H1 (cell line): ENCODE measurements around the gene ACVR1. TPM values are rescaled to one million over a fixed set of nuclear protein-coding genes. Genes with fewer than 3 reads are reported as not detected.

ENCODE experiments used
- CTCF ChIA-PET: fragments of 300-600 bp; sonication (Branson Sonifier 250); formaldehyde crosslinking; loops from one replicate; lab custom pipeline; 2021; ENCODE audit not compliant: partially characterized antibody; lab: Charles Lee
- POLR2A ChIA-PET: fragments of 300-600 bp; sonication (Branson Sonifier 250); formaldehyde crosslinking; loops from one replicate; lab custom pipeline; 2021; ENCODE audit warnings: inconsistent platforms; ENCODE audit not compliant: partially characterized antibody; lab: Charles Lee
- DNase-seq, 2 experiments: peaks; one replicate each; pipeline versions ENCODE4 v3.0.0 to v3.0.0-alpha.2; 2010 to 2022; ENCODE audit warnings: low spot score in 2 of 2, low read depth in 1 of 2, mixed read lengths in 1 of 2
- FAIRE-seq: peaks from 2 replicates; lab custom pipeline; 2011; peaks lifted over from hg19 to GRCh38; lab: Jason Lieb, UNC
- H2AFZ ChIP-seq: 2 replicates; pipeline ENCODE4 v1.8.1; 2012; ENCODE audit warnings: low read length, inconsistent platforms
- H2AK5ac ChIP-seq: 2 replicates; pipeline ENCODE4 v1.6.1; 2013; ENCODE audit warnings: low read depth, low read length
- H2BK120ac ChIP-seq: replicated peaks from 2 replicates; pipeline ENCODE3; 2013; ENCODE audit warnings: low read depth, low read length, inconsistent platforms
- H2BK12ac ChIP-seq: 2 replicates; pipeline ENCODE4 v1.6.1; 2013; ENCODE audit warnings: low read depth, low read length
- H2BK15ac ChIP-seq: 2 replicates; pipeline ENCODE4 v1.6.1; 2013; ENCODE audit warnings: low read length
- H2BK20ac ChIP-seq: 2 replicates; pipeline ENCODE4 v1.6.1; 2013; ENCODE audit warnings: low read length
- H2BK5ac ChIP-seq: 2 replicates; pipeline ENCODE4 v1.6.1; 2013; ENCODE audit warnings: low read depth, low read length
- H3K14ac ChIP-seq: 2 replicates; pipeline ENCODE4 v1.6.1; 2013; ENCODE audit warnings: inconsistent platforms; ENCODE audit not compliant: insufficient read length
- H3K18ac ChIP-seq: 2 replicates; pipeline ENCODE4 v1.6.1; 2013; ENCODE audit warnings: low read length; ENCODE audit errors: extremely low read depth
- H3K23ac ChIP-seq: 2 replicates; pipeline ENCODE4 v1.6.1; 2013; ENCODE audit warnings: inconsistent platforms; ENCODE audit not compliant: insufficient read length
- H3K23me2 ChIP-seq: 2 replicates; pipeline ENCODE4 v1.6.1; 2013; ENCODE audit warnings: low read depth, low read length
- H3K27ac ChIP-seq: 2 replicates; pipeline ENCODE4 v1.6.1; 2011; ENCODE audit warnings: low read depth, low read length, inconsistent platforms
- H3K27me3 ChIP-seq, 4 experiments: replicated peaks in 1 of 4; 1 replicate in 1 of 4; 2 replicates in 3 of 4; pipeline versions ENCODE4 v1.6.1 to v1.8.1; 2011 to 2013; ENCODE audit warnings: low read length in 3 of 4, mild to moderate bottlenecking in 3 of 4, inconsistent platforms in 2 of 4, mixed read lengths in 2 of 4, moderate library complexity in 1 of 4; ENCODE audit not compliant: control insufficient read depth in 3 of 4, insufficient read depth in 3 of 4; ENCODE audit errors: extremely low read depth in 1 of 4
- H3K36me3 ChIP-seq, 4 experiments: 2 replicates each; pipeline versions ENCODE4 v1.6.1 to v1.8.1; 2011 to 2013; ENCODE audit warnings: mild to moderate bottlenecking in 4 of 4, low read length in 3 of 4, moderate library complexity in 2 of 4, control low read depth in 1 of 4, inconsistent platforms in 1 of 4; ENCODE audit not compliant: insufficient read depth in 4 of 4, control insufficient read depth in 2 of 4
- H3K4ac ChIP-seq: replicated peaks from 2 replicates; pipeline ENCODE3; 2013; ENCODE audit warnings: low read length, low read depth, mixed read lengths, inconsistent platforms; ENCODE audit not compliant: insufficient read length
- H3K4me1 ChIP-seq, 4 experiments: replicated peaks in 1 of 4; 1 replicate in 1 of 4; 2 replicates in 3 of 4; pipeline versions ENCODE4 v1.6.1 to v1.8.1; 2011 to 2013; ENCODE audit warnings: low read length in 3 of 4, inconsistent platforms in 2 of 4, mixed read lengths in 1 of 4; ENCODE audit not compliant: insufficient read depth in 4 of 4, control insufficient read depth in 3 of 4
- H3K4me2 ChIP-seq, 2 experiments: 2 replicates each; pipeline versions ENCODE4 v1.6.1 to v1.8.1; 2011 to 2013; ENCODE audit warnings: low read depth in 2 of 2, low read length in 2 of 2, control low read depth in 1 of 2, inconsistent platforms in 1 of 2, mild to moderate bottlenecking in 1 of 2; ENCODE audit not compliant: insufficient read depth in 1 of 2
- H3K4me3 ChIP-seq, 4 experiments: fragments of 200-600, 300-600 bp in 1 of 4; sonication (generic), shearing (Covaris generic), sonication (Bioruptor Twin) in 1 of 4; 2 replicates each; pipeline versions ENCODE4 v1.5.1 to v1.8.1; 2011 to 2016; ENCODE audit warnings: low read length in 4 of 4, low read depth in 3 of 4, control low read depth in 2 of 4, inconsistent platforms in 2 of 4, mild to moderate bottlenecking in 2 of 4, mixed read lengths in 1 of 4, moderate library complexity in 1 of 4; ENCODE audit not compliant: insufficient read depth in 2 of 4; ENCODE audit errors: extremely low read depth in 1 of 4
- H3K56ac ChIP-seq: replicated peaks from 2 replicates; pipeline ENCODE3; 2013; ENCODE audit warnings: low read depth, mild to moderate bottlenecking, mixed read lengths, low read length, inconsistent platforms; ENCODE audit not compliant: insufficient read length
- H3K79me1 ChIP-seq: 2 replicates; pipeline ENCODE4 v1.6.1; 2013; ENCODE audit warnings: low read depth, low read length, control low read depth
- H3K79me2 ChIP-seq, 2 experiments: 2 replicates each; pipeline versions ENCODE4 v1.6.1 to v1.8.1; 2012 to 2013; ENCODE audit warnings: low read length in 2 of 2, mild to moderate bottlenecking in 2 of 2, inconsistent platforms in 1 of 2; ENCODE audit not compliant: insufficient read depth in 2 of 2, control insufficient read depth in 1 of 2
- H3K9ac ChIP-seq, 4 experiments: replicated peaks in 1 of 4; 1 replicate in 1 of 4; 2 replicates in 3 of 4; pipeline versions ENCODE4 v1.6.1 to v1.8.1; 2011 to 2013; ENCODE audit warnings: low read depth in 3 of 4, low read length in 3 of 4, control low read depth in 2 of 4, mild to moderate bottlenecking in 2 of 4, moderate library complexity in 2 of 4, inconsistent platforms in 1 of 4; ENCODE audit errors: extremely low read depth in 1 of 4
- H3K9me3 ChIP-seq, 2 experiments: 2 replicates each; pipeline versions ENCODE4 v1.6.1 to v1.8.1; 2012 to 2013; ENCODE audit warnings: mild to moderate bottlenecking in 2 of 2, moderate library complexity in 2 of 2, control low read depth in 1 of 2, inconsistent platforms in 1 of 2, low read depth in 1 of 2, low read length in 1 of 2, mixed read lengths in 1 of 2; ENCODE audit not compliant: insufficient read depth in 2 of 2
- H4K20me1 ChIP-seq, 2 experiments: replicated peaks in 1 of 2; 2 replicates each; pipeline versions ENCODE3 to v1.8.1; 2011 to 2013; ENCODE audit warnings: inconsistent platforms in 2 of 2, low read length in 2 of 2, mild to moderate bottlenecking in 1 of 2; ENCODE audit not compliant: insufficient read depth in 2 of 2, control insufficient read depth in 1 of 2
- H4K5ac ChIP-seq: 2 replicates; pipeline ENCODE4 v1.6.1; 2013; ENCODE audit warnings: low read length, low read depth, mixed read lengths, inconsistent platforms; ENCODE audit not compliant: insufficient read length
- H4K8ac ChIP-seq: 2 replicates; pipeline ENCODE4 v1.8.0; 2013; ENCODE audit warnings: mild to moderate bottlenecking, moderate library complexity, low read length, inconsistent platforms; ENCODE audit not compliant: insufficient read depth; ENCODE audit errors: extremely low read depth
- H4K91ac ChIP-seq: replicated peaks from 2 replicates; pipeline ENCODE3; 2013; ENCODE audit warnings: low read length, mixed read lengths, inconsistent platforms; ENCODE audit not compliant: insufficient read length
- FOSL1 ChIP-seq: IDR thresholded peaks from 2 replicates; pipeline ENCODE4 v1.6.1; 2011; ENCODE audit warnings: mild to moderate bottlenecking, low read depth, low read length, moderate library complexity; ENCODE audit not compliant: insufficient read depth
- POU5F1 ChIP-seq: IDR thresholded peaks from 2 replicates; pipeline ENCODE4 v1.6.1; 2011; ENCODE audit warnings: low read depth, mild to moderate bottlenecking, low read length, moderate library complexity
- WGBS, 2 experiments: shearing (Covaris generic) in 1 of 2; methylation state at CpG; one replicate each; pipeline versions ENCODE4 v1.1.6 to v1.1.7; 2013 to 2015; ENCODE audit warnings: low lambda C conversion rate in 2 of 2, mixed read lengths in 2 of 2, inconsistent platforms in 1 of 2, low coverage in 1 of 2, missing lambda C conversion rate in 1 of 2; ENCODE audit not compliant: insufficient replicate concordance in 2 of 2, insufficient coverage in 1 of 2, insufficient read length in 1 of 2; ENCODE audit errors: extremely low coverage in 1 of 2, missing lambda C conversion rate in 1 of 2; 5-methylcytosine and 5-hydroxymethylcytosine counted together
- polyA plus RNA-seq, 7 experiments: library from polyadenylated mRNA; depleted of rRNA in 3 of 7; stranded (reverse) in 5 of 7; unstranded in 2 of 7; fragments of >200 nt in 5 of 7; fragments of 200-250 nt in 2 of 7; gene quantifications; 1 replicate in 5 of 7; 2 replicates in 1 of 7; 4 replicates in 1 of 7; pipeline versions ENCODE4 v1.2.1 to v1.2.3, GENCODE V29; 2011 to 2013; ENCODE audit warnings: missing spikeins in 2 of 7, mixed read lengths in 2 of 7
- total RNA-seq: library from RNA; stranded (reverse); fragmentation: NEBNext Ultra II Directional; extraction: Animal tissue kit (Norgen Biotek cat#: 25700); gene quantifications from 2 replicates; pipeline ENCODE4 v1.2.1, GENCODE V29; 2021

ACVR1 gene
- total and polyA plus RNA-seq, 2 of the 8 experiments (the other 6 are each of a cell fraction or from before 2014, with no cell fraction given) = 8.5 to 17.7 TPM

GRCh38 chr2:157848213-157848612 lies 27.9 kb downstream of the ACVR1 start:
- CTCF ChIA-PET = interaction anchor here (0.6 to 2.4 kb wide), 6 partner anchors 9 to 97 kb away, joined by 3 to 5 read pairs (median 4); no protein-coding TSS in a partner anchor

More at GRCh38 chr2:157848213-157848612, 27.9 kb downstream of the ACVR1 start:
- no peak overlapping the region for H3K56ac ChIP-seq
- POLR2A ChIA-PET = interaction anchor here (1.7 kb wide), 1 partner anchor 12 kb away, joined by 4 read pairs; no protein-coding TSS in a partner anchor
- H3K36me3 ChIP-seq = no peaks in the 10 kb centered on the region
- no peak for DNase-seq
- FAIRE-seq = no peak
- H3K4me2 ChIP-seq = no peak overlapping the region
- no peaks in the 10 kb centered on the region for H3K9me3 ChIP-seq
- H3K14ac ChIP-seq = no peak overlapping the region
- no peak overlapping the region for H3K18ac ChIP-seq
- H2BK5ac ChIP-seq = no peak overlapping the region
- H3K9ac ChIP-seq = no peak overlapping the region
- H3K4me3 ChIP-seq = no peak overlapping the region
- no peak overlapping the region for H2BK120ac ChIP-seq
- no peak overlapping the region for H2BK20ac ChIP-seq
- no peak overlapping the region for H4K91ac ChIP-seq
- H4K8ac ChIP-seq = no peak overlapping the region
- 84% methylated on average over 4 of the region's 4 CpGs; no CpG with 5 or more reads in 1 of the 2 experiments for WGBS, 2 experiments
- H3K27me3 ChIP-seq = no peaks in the 10 kb centered on the region
- peaks cover 0 to 2% of the 10 kb centered on the region in 2 experiments for H4K20me1 ChIP-seq
- no peak overlapping the region for H3K23ac ChIP-seq
- H3K4ac ChIP-seq = no peak overlapping the region
- peaks cover 0 to 16% of the 10 kb centered on the region in 2 experiments; a peak in 2 of 4 replicates for H3K79me2 ChIP-seq
- peaks cover 2% of the 10 kb centered on the region; the same call in 1 of the 2 replicates for H3K79me1 ChIP-seq
- H3K27ac ChIP-seq = no peak overlapping the region
- H3K23me2 ChIP-seq = no peaks in the 10 kb centered on the region
- no peaks in the 10 kb centered on the region for H3K4me1 ChIP-seq
- no peak overlapping the region for H2BK12ac ChIP-seq
- TF ChIP-seq FOSL1 = no peak
- no peak for TF ChIP-seq POU5F1
- no peak overlapping the region for H2AFZ ChIP-seq
- no peak overlapping the region for H4K5ac ChIP-seq
- no peak overlapping the region for H2AK5ac ChIP-seq
- H2BK15ac ChIP-seq = no peak overlapping the region
